Ectodermal cell (in vitro differentiated cells): ENCODE results near the gene PLD5.

ENCODE experiments used
- H3K27ac ChIP-seq: 2 replicates; pipeline ENCODE4 v1.7.0; 2013; ENCODE audit warnings: mild to moderate bottlenecking, low read depth, low read length; ENCODE audit not compliant: insufficient read depth, poor library complexity, severe bottlenecking
- H3K27me3 ChIP-seq: 2 replicates; pipeline ENCODE4 v1.7.0; 2013; ENCODE audit warnings: mild to moderate bottlenecking, low read length; ENCODE audit not compliant: insufficient read depth, control insufficient read depth, poor library complexity, severe bottlenecking
- H3K36me3 ChIP-seq: one replicate; pipeline ENCODE4 v1.7.0; 2013; ENCODE audit warnings: low read length; ENCODE audit not compliant: control insufficient read depth, insufficient read depth
- H3K4me1 ChIP-seq: one replicate; pipeline ENCODE4 v1.7.0; 2013; ENCODE audit warnings: low read length; ENCODE audit not compliant: control insufficient read depth, insufficient read depth
- H3K4me3 ChIP-seq: 2 replicates; pipeline ENCODE4 v1.7.0; 2013; ENCODE audit warnings: low read depth, low read length, control low read depth; ENCODE audit not compliant: insufficient read depth
- H3K9me3 ChIP-seq: 2 replicates; pipeline ENCODE4 v1.7.0; 2013; ENCODE audit warnings: mild to moderate bottlenecking, low read length, moderate library complexity; ENCODE audit not compliant: control insufficient read depth
- WGBS, 2 experiments: methylation state at CpG; one replicate each; pipeline ENCODE4 v1.1.7; 2013; ENCODE audit warnings: missing lambda C conversion rate in 2 of 2; 5-methylcytosine and 5-hydroxymethylcytosine counted together

PLD5 gene

DNA sequence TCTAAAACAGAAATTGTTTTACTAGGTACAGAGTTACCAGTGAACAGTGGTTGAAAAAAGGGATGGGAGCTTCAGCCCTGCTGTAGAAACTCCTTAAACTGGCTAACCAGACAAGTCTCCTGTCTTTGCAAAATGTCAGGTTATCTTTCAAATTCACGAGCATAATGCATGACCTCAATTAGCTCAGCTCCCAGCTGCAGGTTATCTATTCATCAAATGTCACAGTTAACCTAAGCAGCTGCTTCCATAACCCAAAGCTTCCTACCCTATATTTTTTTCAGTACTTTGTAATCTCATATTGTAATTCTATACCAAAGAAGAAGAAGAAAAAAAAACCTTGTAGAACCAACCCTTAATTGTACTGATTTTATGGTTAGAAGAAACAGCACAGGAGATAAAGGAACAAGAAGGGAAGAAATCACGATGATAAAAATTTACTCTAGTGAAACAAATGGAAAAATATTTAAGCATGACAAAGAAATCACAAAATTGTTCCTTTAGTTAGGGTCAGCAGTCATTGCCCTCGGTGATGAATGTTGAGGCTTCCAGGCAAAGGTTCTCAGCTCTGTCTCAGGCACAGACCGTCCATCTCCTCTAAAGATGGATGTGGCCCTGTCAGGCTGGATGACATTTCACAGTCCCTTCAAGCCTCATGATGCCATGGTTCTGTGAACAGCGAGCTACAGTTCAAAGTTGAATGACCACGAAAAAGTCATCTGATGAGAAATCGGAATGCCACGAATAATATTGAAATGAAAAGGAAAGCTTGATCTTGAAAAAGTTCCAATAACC, 95.9 kb downstream of the PLD5 start:
- H3K4me3 ChIP-seq = no peak overlapping the region
- no peaks in the 10 kb centered on the region for H3K9me3 ChIP-seq
- WGBS, 2 experiments = 91 to 93% methylated on average over 7 to 8 of the region's 8 CpGs
- H3K36me3 ChIP-seq = no peaks in the 10 kb centered on the region
- H3K4me1 ChIP-seq = no peaks in the 10 kb centered on the region
- H3K27ac ChIP-seq = no peak overlapping the region
- no peaks in the 10 kb centered on the region for H3K27me3 ChIP-seq

DNA sequence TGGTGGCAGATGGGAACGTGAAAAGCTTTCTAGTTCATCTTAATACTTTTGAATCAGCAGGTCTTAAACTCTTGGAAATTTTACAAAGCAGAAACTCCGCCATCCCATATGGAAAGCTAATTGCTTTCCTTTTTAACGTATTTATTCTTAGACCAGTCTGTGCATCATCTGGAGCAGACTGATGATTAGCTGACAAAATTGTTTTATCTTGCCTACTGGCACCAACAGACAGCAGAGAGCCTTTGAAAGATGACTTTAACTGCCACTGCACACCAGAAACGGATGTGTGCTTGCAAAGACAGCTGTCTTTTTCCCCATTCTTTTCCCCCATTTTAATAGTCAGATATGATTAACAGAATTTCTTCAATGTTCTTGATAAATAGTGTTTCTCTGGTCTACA, 97.0 kb downstream of the PLD5 start:
- Histone ChIP-seq H3K4me1 (no peaks in the 10 kb centered on the region), H3K9me3 (no peaks in the 10 kb centered on the region), H3K36me3 (no peaks in the 10 kb centered on the region), H3K27me3 (no peaks in the 10 kb centered on the region), H3K4me3 (no peak overlapping the region), H3K27ac (no peak overlapping the region)
- WGBS, 2 experiments = 93 to 94% methylated on average over 4 of the region's 4 CpGs

DNA sequence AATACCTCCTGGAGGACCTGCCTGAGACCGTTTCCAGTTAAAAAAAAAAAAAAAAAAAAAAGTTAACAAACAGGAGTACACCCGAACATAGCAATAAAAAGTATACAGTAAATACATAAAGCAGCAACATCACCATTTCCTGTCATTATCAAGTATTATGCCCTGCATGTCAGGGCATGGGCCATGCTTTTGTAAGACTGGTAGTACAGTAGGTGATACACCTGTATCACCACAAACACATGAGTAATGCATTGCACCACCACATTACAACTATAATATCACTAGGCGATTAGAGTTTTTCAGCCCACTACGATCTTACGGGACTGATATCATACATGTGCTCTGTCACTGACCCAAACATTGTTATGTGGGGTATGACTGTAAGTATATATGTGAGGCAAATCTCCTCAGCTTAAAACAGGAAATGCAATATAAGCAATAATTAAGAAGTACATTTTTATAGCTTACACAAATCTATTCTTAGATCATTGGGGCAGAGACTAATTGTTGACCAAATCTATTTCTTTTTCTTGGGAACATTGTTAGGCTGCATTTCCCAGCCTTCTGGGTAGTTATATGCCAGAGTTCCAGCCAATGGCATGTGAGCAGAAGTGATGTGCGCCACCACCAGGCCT, 98.1 kb downstream of the PLD5 start:
- Histone ChIP-seq H3K4me1 (no peaks in the 10 kb centered on the region), H3K9me3 (no peaks in the 10 kb centered on the region), H3K4me3 (no peak overlapping the region), H3K27me3 (no peaks in the 10 kb centered on the region), H3K36me3 (no peaks in the 10 kb centered on the region), H3K27ac (no peak overlapping the region)
- WGBS, 2 experiments = 91 to 92% methylated on average over 2 to 6 of the region's 6 CpGs

DNA sequence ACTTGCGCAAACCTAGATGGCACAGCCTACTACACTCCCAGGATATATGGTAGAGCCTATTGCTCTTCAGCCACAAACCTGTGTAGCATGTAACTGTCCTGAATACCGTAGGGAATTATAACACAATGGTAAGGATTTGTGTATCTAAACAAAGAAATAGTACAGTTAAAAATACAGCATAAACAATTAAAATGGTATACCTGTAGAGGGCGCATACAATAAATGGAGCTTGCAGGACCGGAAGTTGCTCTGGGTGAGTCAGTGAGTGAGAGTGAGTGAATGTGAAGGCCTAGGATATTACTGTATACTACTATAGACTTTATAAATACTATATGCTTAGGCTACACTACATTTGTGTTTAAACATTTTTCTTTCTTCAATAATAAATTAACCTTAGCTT, 99.3 kb downstream of the PLD5 start:
- no peak overlapping the region for H3K4me3 ChIP-seq
- 97 to 100% methylated on average over 1 to 2 of the region's 4 CpGs for WGBS, 2 experiments
- H3K9me3 ChIP-seq = no peaks in the 10 kb centered on the region
- H3K27me3 ChIP-seq = no peaks in the 10 kb centered on the region
- no peaks in the 10 kb centered on the region for H3K36me3 ChIP-seq
- H3K27ac ChIP-seq = no peak overlapping the region
- no peaks in the 10 kb centered on the region for H3K4me1 ChIP-seq

DNA sequence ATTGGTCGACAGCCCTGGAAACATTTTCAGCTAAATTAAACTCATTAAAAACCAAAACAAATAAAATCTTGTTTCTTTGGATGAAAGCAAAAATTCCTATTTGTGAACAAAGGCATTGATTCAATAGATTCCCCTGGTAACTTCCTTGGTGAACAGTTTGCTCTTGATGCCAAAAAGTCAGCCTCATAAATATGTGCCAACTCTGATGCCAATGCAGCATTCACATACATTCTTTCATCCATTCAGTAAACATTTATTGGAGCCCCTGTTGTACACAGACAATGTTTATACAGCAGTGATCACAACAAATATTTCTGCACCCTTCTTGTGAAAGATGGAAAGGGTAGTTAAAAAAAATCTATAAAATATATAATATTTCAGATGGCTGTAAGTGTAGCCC, 107.8 kb downstream of the PLD5 start:
- H3K9me3 ChIP-seq = no peaks in the 10 kb centered on the region
- no peaks in the 10 kb centered on the region for H3K27me3 ChIP-seq
- H3K4me3 ChIP-seq = no peak overlapping the region
- no peaks in the 10 kb centered on the region for H3K36me3 ChIP-seq
- no peak overlapping the region for H3K27ac ChIP-seq
- 92 to 96% methylated on average over 1 of the region's 1 CpG for WGBS, 2 experiments
- H3K4me1 ChIP-seq = no peaks in the 10 kb centered on the region

DNA sequence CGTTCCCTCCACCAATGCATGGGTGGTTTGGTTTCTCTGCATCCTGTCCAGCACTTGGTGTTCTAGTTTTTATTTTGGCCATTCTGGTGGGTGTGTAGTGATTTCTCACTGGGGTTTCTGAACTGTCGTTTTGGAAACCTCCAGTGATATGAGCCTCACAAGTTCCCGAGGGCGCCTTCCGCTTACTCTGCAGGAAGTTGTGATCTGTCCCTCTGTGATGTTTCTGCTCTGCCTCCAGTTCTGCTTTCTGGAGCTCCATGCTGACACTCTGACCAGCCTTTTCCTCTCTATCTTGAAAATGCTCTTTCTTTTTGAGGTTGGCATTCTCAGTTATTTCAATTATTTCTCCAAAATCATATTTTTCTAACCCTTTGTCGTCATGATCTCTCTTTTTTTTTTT, 111.6 kb downstream of the PLD5 start:
- Histone ChIP-seq H3K9me3 (no peaks in the 10 kb centered on the region), H3K27ac (no peak overlapping the region), H3K36me3 (no peaks in the 10 kb centered on the region), H3K4me3 (no peak overlapping the region), H3K27me3 (no peaks in the 10 kb centered on the region), H3K4me1 (no peaks in the 10 kb centered on the region)
- WGBS, 2 experiments = 89 to 91% methylated on average over 6 of the region's 6 CpGs

DNA sequence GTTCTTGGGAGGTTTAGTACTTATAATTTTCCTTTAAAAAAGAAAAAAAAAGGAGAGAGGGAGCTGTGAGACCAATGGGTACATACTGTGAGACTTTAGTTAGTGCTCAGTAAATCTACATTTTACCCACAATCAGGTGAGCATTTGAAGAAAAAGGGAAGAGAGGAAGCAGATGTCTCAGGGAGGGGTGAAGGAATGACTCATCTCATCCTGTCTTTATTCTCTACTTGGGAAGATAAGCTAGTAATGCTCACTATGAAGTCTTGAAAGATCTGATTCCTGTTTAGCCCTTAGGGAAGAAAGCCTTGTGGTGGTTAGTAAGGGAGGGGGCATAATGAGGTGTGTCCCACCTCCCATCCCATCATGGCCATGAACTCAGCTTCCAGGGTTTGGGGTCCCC, 112.6 kb downstream of the PLD5 start:
- no peaks in the 10 kb centered on the region for H3K9me3 ChIP-seq
- H3K27ac ChIP-seq = no peak overlapping the region
- H3K4me1 ChIP-seq = no peaks in the 10 kb centered on the region
- no peak overlapping the region for H3K4me3 ChIP-seq
- H3K36me3 ChIP-seq = no peaks in the 10 kb centered on the region
- no peaks in the 10 kb centered on the region for H3K27me3 ChIP-seq

DNA sequence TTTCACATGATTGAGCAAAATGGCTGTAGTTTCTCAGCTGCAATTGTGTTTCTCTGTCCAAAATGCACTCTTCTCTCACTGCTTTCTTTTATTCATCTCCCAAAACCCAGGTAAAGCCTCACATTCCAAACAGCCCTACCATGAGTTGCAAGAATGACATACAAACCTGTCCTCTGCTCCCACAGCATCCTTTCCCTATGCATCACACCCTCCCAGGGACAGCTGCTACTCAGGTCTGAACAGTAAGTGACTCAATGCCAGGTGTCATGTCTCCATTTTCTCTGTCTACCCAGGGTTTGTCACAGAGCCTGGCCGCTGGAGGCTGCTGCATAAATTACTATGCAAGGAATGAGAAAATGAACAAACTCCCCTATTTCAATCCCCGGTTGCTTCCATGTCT, 118.5 kb downstream of the PLD5 start:
- H3K36me3 ChIP-seq = no peaks in the 10 kb centered on the region
- no peak overlapping the region for H3K27ac ChIP-seq
- H3K9me3 ChIP-seq = no peaks in the 10 kb centered on the region
- 83 to 91% methylated on average over 2 of the region's 2 CpGs for WGBS, 2 experiments
- H3K27me3 ChIP-seq = no peaks in the 10 kb centered on the region
- no peak overlapping the region for H3K4me3 ChIP-seq
- no peaks in the 10 kb centered on the region for H3K4me1 ChIP-seq

DNA sequence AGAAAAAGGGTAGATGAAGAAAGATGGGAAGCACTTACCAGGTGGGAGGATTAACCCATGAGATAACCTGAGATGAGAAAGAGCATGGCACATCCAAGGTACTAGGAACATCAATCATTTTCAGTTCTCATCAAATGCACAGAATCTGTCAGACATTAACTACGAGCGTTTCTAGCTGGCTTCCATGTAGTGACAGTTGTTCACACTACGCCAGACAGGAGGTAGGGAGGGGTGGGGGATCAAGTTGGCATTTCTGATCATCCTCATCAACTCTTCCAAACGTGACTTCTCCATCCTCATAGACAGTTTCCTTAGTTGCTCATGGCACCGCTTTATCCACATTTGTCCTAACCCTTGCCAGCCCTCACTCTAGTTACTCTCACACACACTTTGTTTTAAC, 120.2 kb downstream of the PLD5 start:
- no peaks in the 10 kb centered on the region for H3K27me3 ChIP-seq
- no peaks in the 10 kb centered on the region for H3K36me3 ChIP-seq
- no peaks in the 10 kb centered on the region for H3K9me3 ChIP-seq
- H3K4me3 ChIP-seq = no peak overlapping the region
- no peaks in the 10 kb centered on the region for H3K4me1 ChIP-seq
- WGBS, 2 experiments = 90 to 91% methylated on average over 5 of the region's 5 CpGs
- H3K27ac ChIP-seq = no peak overlapping the region

DNA sequence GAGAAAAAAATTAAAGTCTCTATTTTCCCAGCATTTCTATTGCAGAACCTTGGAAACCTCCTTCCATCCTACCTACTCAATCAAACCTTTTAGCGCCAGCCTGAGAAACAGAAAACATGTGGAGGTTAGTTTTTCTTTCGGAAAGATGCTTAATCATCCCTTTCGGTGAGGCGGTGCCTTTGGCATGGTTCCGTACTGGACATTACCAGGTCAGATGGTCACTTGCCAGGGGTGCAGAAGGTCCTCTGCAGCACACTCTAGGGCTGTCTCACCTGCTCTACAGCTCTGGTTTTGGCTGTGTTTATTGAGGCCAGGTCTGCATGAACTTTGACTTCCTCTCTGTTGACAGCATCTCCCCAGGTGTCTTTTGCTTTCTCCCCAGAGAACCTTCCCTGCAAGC, 121.5 kb downstream of the PLD5 start:
- H3K27ac ChIP-seq = no peak overlapping the region
- H3K9me3 ChIP-seq = no peaks in the 10 kb centered on the region
- WGBS, 2 experiments = 83 to 85% methylated on average over 5 of the region's 5 CpGs
- no peaks in the 10 kb centered on the region for H3K36me3 ChIP-seq
- H3K4me3 ChIP-seq = no peak overlapping the region
- no peaks in the 10 kb centered on the region for H3K4me1 ChIP-seq
- no peaks in the 10 kb centered on the region for H3K27me3 ChIP-seq
